Thoracic aorta (tissue), 2 donors: Measurements from ENCODE around the gene F9. TPM values are rescaled to one million over a fixed set of nuclear protein-coding genes. Genes with fewer than 3 reads are reported as not detected.

Experiments
- ATAC-seq: fragments of 150-250 bp; one replicate; pipeline ENCODE4 v1.8.0; 2017; ENCODE audit warnings: low read depth; ENCODE audit not compliant: insufficient number of reproducible peaks, low FRiP score
- DNase-seq: peaks from one replicate; pipeline ENCODE4 v3.0.0-alpha.2; 2020; ENCODE audit warnings: low spot score
- H3K27ac ChIP-seq, 2 donors: fragments of 200-600 bp; sonication (generic); 1 replicate in 1 of 2; 2 replicates in 1 of 2; pipeline ENCODE4 v1.5.1; 2016; ENCODE audit warnings: mild to moderate bottlenecking in 2 of 2, moderate library complexity in 2 of 2
- H3K27me3 ChIP-seq: fragments of 200-600 bp; sonication (generic); replicated peaks from 2 replicates; pipeline ENCODE4 v1.6.0; 2016; ENCODE audit warnings: mild to moderate bottlenecking; ENCODE audit not compliant: insufficient read depth
- H3K36me3 ChIP-seq: fragments of 200-600 bp; sonication (generic); one replicate; pipeline ENCODE4 v1.5.1; 2016
- H3K4me1 ChIP-seq, 2 donors: fragments of 200-600 bp; sonication (generic); 1 replicate in 1 of 2; 2 replicates in 1 of 2; pipeline versions ENCODE4 v1.5.1 to v1.6.0; 2016; ENCODE audit warnings: low read depth in 2 of 2, mild to moderate bottlenecking in 1 of 2; ENCODE audit not compliant: control insufficient read depth in 1 of 2
- H3K4me3 ChIP-seq: fragments of 200-600 bp; sonication (generic); 2 replicates; pipeline ENCODE4 v1.5.1; 2016; ENCODE audit warnings: mild to moderate bottlenecking
- H3K9me3 ChIP-seq: fragments of 200-600 bp; sonication (generic); 2 replicates; pipeline ENCODE4 v1.5.1; 2016
- total RNA-seq, 2 donors: library from RNA; depleted of rRNA; stranded (reverse); fragments of >200 nt; gene quantifications; one replicate each; pipeline versions ENCODE4 v1.1.0 to v1.2.3, GENCODE V29; 2016
- TF ChIP-seq, protein P1 (sequence below): fragments of 200-600 bp; sonication (generic); IDR thresholded peaks from one replicate; pipeline ENCODE4 v1.5.1; 2019; ENCODE audit warnings: antibody characterized with exemption

F9 gene
- total RNA-seq, 2 donors from 2014 or later = 0.28 TPM; not detected in 1

DNA sequence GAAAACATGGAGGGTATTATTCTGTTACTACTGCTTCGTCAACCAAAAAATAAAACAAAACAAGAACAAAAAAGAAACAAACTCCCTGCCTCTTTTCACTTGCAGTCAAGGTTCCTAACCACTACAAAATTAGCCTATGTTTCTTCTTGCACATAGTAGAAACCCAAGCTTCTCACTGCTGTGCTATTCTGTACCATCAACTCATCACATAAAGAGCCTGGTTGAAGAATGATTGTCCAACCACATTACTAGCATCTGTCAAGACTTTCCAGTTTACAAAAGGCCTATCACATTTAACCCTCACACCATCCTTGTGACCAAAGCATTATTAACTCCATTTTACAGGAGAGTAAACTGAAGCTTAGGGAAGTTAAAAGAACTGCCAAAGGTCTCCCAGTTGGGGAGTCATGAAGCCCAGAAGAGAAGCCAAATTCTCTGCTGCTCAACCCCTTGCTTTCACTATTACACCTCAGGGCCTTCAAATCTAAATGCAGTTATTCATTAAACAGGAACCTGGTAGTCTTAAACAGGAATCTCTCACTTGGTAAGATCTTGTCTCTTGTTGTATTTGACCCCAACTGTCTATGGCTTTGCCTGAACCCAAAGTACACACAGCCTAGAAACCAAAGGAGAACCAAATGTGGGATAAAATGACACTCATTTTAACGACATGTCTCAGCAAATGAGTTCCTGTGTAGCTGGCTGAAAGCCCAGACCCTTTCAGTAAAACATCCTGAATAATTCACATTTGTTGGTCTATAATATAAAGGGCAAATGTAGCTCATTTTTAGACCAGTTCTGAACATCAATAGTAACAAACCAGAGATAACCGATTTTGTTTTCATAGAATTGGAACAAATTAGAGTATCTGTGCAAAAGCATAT lies 8.6 kb downstream of the F9 start:
- ATAC-seq (no peak), DNase-seq (no peak)
- TF ChIP-seq, protein P1, sequence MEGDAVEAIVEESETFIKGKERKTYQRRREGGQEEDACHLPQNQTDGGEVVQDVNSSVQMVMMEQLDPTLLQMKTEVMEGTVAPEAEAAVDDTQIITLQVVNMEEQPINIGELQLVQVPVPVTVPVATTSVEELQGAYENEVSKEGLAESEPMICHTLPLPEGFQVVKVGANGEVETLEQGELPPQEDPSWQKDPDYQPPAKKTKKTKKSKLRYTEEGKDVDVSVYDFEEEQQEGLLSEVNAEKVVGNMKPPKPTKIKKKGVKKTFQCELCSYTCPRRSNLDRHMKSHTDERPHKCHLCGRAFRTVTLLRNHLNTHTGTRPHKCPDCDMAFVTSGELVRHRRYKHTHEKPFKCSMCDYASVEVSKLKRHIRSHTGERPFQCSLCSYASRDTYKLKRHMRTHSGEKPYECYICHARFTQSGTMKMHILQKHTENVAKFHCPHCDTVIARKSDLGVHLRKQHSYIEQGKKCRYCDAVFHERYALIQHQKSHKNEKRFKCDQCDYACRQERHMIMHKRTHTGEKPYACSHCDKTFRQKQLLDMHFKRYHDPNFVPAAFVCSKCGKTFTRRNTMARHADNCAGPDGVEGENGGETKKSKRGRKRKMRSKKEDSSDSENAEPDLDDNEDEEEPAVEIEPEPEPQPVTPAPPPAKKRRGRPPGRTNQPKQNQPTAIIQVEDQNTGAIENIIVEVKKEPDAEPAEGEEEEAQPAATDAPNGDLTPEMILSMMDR = no peak
- Histone ChIP-seq H3K27ac (no peak overlapping the region), H3K4me3 (no peak overlapping the region), H3K27me3 (no peaks in the 10 kb centered on the region), H3K4me1 (no peaks in the 10 kb centered on the region), H3K36me3 (no peaks in the 10 kb centered on the region), H3K9me3 (no peaks in the 10 kb centered on the region)

DNA sequence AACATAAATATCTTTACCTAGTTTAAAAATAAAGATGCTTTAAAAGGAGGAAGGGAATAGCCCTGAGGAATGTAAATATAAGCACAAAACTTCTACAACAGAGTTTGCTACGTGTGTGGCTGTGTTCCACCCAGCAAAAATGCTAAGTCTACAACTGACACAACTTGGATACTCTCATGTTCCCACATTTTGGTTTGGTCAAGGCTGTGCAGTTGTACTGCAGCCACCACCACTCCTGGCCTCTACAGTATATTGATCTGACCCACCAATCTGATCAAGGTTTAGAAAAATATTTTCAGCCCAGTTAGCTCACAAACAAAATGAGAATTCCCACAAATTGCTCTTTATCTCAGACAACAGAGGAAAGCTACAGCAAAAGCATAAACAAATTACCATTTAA lies 12.1 kb downstream of the F9 start:
- ATAC-seq (no peak), DNase-seq (no peak)
- Histone ChIP-seq H3K4me1 (no peaks in the 10 kb centered on the region), H3K36me3 (no peaks in the 10 kb centered on the region), H3K27me3 (no peaks in the 10 kb centered on the region), H3K4me3 (no peak overlapping the region), H3K9me3 (no peaks in the 10 kb centered on the region), H3K27ac (no peak overlapping the region)
- TF ChIP-seq, protein P1 = no peak

DNA sequence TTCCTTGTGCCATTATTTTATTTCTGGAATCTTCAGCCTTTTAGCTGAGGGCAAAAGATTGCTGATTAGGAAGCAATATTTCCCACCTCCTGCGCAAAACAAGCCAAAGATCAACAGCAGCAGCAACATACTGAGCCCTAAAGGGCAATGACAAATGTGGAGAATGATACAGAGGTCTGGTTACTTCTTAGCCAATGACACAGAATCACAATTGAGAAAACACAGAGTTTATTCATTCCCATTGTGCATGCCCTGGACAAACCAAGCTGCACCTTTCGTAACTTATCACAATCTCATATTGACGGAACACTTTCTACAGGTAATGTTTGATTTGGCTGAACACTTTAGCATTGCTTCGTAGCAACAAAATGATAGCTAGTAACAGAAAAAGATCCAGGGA lies 13.4 kb downstream of the F9 start:
- TF ChIP-seq, protein P1 = no peak
- Histone ChIP-seq H3K9me3 (no peaks in the 10 kb centered on the region), H3K4me3 (no peak overlapping the region), H3K27me3 (no peaks in the 10 kb centered on the region), H3K27ac (no peak overlapping the region), H3K36me3 (no peaks in the 10 kb centered on the region), H3K4me1 (no peaks in the 10 kb centered on the region)
- ATAC-seq (no peak), DNase-seq (no peak)

DNA sequence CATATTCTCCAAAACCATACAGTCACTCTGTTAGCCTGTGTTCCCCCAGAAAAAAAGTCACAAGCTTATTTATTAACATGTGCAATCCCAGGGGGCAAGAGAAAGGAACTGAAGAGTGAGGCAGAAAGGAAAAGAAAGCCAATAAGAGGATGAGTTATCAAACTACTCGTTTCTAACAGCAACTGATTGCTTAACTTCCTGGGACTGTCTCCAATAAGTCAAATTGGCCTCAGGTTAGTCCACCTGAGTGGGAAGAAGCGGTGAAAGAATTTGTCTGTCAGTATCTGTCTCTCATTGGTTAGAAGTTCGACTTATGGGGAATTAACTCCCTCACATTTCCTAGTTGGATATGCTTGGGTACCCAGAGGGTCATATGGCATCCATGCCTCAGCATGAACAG lies 14.1 kb downstream of the F9 start:
- no peaks in the 10 kb centered on the region for H3K36me3 ChIP-seq
- H3K4me3 ChIP-seq = no peak overlapping the region
- no peak for ATAC-seq
- DNase-seq = no peak
- TF ChIP-seq, protein P1 = no peak
- H3K9me3 ChIP-seq = no peaks in the 10 kb centered on the region
- H3K27ac ChIP-seq = no peak overlapping the region
- H3K27me3 ChIP-seq = no peaks in the 10 kb centered on the region
- H3K4me1 ChIP-seq = no peaks in the 10 kb centered on the region

DNA sequence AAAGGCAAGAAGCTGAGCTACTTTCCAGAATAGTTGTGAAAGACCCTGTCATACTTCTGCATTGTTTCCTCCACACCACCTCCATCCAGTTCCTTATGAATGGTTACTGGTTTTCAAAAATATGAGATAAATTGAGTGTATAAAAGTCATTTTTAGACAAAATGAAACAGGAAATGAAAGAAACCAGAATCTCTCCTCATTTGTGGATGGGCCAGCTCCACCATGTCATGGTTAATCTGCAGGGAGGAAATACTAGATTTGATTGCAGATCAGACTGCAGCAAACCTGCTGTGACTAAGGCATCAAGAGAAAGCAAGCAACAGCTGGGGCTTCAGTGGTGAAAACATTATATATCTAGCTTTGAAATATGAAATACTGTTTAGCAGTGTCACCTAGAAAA lies 23.8 kb downstream of the F9 start:
- Histone ChIP-seq H3K4me1 (no peaks in the 10 kb centered on the region), H3K27me3 (no peaks in the 10 kb centered on the region), H3K4me3 (no peak overlapping the region), H3K9me3 (no peaks in the 10 kb centered on the region), H3K27ac (no peak overlapping the region), H3K36me3 (no peaks in the 10 kb centered on the region)
- no peak for ATAC-seq
- no peak for DNase-seq
- TF ChIP-seq, protein P1 = no peak
